Measurements from ENCODE around the gene PAQR5.
"Not testable (repeated sequence)": the region's sequence is repeated elsewhere in the genome, so short reads cannot be mapped to it uniquely, and the experiment has no call there.

The PAQR5 gene

GRCh38 chr15:69434679-69435078, 136.0 kb downstream of the PAQR5 start:
- no peak for TF ChIP-seq CTCF (IDR thresholded peaks at IDR 0.05; ENCODE audit: control insufficient read depth, insufficient read depth, low read depth, low read length, missing control alignments)
- H3K4me3 ChIP-seq (ENCODE audit: control insufficient read depth, low read depth, low read length) = no peak overlapping the region
- no peak for DNase-seq (ENCODE audit: low read depth)

- no peak for TF ChIP-seq CTCF (IDR thresholded peaks at IDR 0.05; ENCODE audit: control insufficient read depth, insufficient read depth, low read depth, low read length, missing control alignments)
- no peak overlapping the region for H3K4me3 ChIP-seq (ENCODE audit: control insufficient read depth, low read depth, low read length)
- DNase-seq (ENCODE audit: low read depth) = no peak
Measured at GRCh38 chr15:69435985-69436384, 137.3 kb downstream of the PAQR5 start.

GRCh38 chr15:69436951-69437350, 138.2 kb downstream of the PAQR5 start:
- no peak for DNase-seq (ENCODE audit: low read depth)
- no peak for TF ChIP-seq CTCF (IDR thresholded peaks at IDR 0.05; ENCODE audit: control insufficient read depth, insufficient read depth, low read depth, low read length, missing control alignments)
- H3K4me3 ChIP-seq (ENCODE audit: control insufficient read depth, low read depth, low read length) = no peak overlapping the region

- no peak for DNase-seq (ENCODE audit: low read depth)
- H3K4me3 ChIP-seq (ENCODE audit: control insufficient read depth, low read depth, low read length) = no peak overlapping the region
- TF ChIP-seq CTCF (IDR thresholded peaks at IDR 0.05; ENCODE audit: control insufficient read depth, insufficient read depth, low read depth, low read length, missing control alignments) = no peak
Measured at GRCh38 chr15:69439623-69440022, 140.9 kb downstream of the PAQR5 start.

GRCh38 chr15:69443032-69443611, 144.4 kb downstream of the PAQR5 start:
- DNase-seq (ENCODE audit: low read depth) = no peak
- H3K4me3 ChIP-seq (ENCODE audit: control insufficient read depth, low read depth, low read length) = no peak overlapping the region
- TF ChIP-seq CTCF (IDR thresholded peaks at IDR 0.05; ENCODE audit: control insufficient read depth, insufficient read depth, low read depth, low read length, missing control alignments) = no peak

- H3K4me3 ChIP-seq (ENCODE audit: control insufficient read depth, low read depth, low read length) = no peak overlapping the region
- DNase-seq (ENCODE audit: low read depth) = no peak
- no peak for TF ChIP-seq CTCF (IDR thresholded peaks at IDR 0.05; ENCODE audit: control insufficient read depth, insufficient read depth, low read depth, low read length, missing control alignments)
Measured at GRCh38 chr15:69444686-69445085, 146.0 kb downstream of the PAQR5 start.

GRCh38 chr15:69446953-69447352, 148.2 kb downstream of the PAQR5 start:
- no peak overlapping the region for H3K4me3 ChIP-seq (ENCODE audit: control insufficient read depth, low read depth, low read length)
- no peak for TF ChIP-seq CTCF (IDR thresholded peaks at IDR 0.05; ENCODE audit: control insufficient read depth, insufficient read depth, low read depth, low read length, missing control alignments)
- no peak for DNase-seq (ENCODE audit: low read depth)

- not testable (repeated sequence) for H3K4me3 ChIP-seq (ENCODE audit: control insufficient read depth, low read depth, low read length); DNase-seq (ENCODE audit: low read depth)
Measured at GRCh38 chr15:69450221-69450620, 151.5 kb downstream of the PAQR5 start.
